HG02970 (cell line): ENCODE data around the gene RNF166.

Experiments used
- ATAC-seq: cut with Tn5 transposase; IDR thresholded peaks from one replicate; pipeline ENCODE4 v1.9.1; 2021; ENCODE audit warnings: mild to moderate bottlenecking, moderate library complexity, moderate number of reproducible peaks; ENCODE audit not compliant: unreplicated experiment, low FRiP score

The RNF166 gene

GRCh38 chr16:88725609-88726407 lies 19.6 kb upstream of the RNF166 start:
- no peak for ATAC-seq

- ATAC-seq, result no peak
Measured at GRCh38 chr16:88724855-88725555, 18.8 kb upstream of the RNF166 start.

- ATAC-seq, result no peak
Measured at GRCh38 chr16:88723911-88724310, 17.7 kb upstream of the RNF166 start.

GRCh38 chr16:88723507-88723887 lies 17.3 kb upstream of the RNF166 start:
- ATAC-seq, result no peak

GRCh38 chr16:88722784-88723506 lies 16.7 kb upstream of the RNF166 start:
- no peak for ATAC-seq

- no peak for ATAC-seq
Measured at GRCh38 chr16:88721815-88722755, 15.9 kb upstream of the RNF166 start.

GRCh38 chr16:88721236-88721635 lies 15.0 kb upstream of the RNF166 start:
- ATAC-seq, result no peak

- ATAC-seq, result no peak
Measured at GRCh38 chr16:88720396-88720970, 14.3 kb upstream of the RNF166 start.

- ATAC-seq, result no peak
Measured at GRCh38 chr16:88719933-88720296, 13.7 kb upstream of the RNF166 start.

- no peak for ATAC-seq
Measured at GRCh38 chr16:88719267-88719932, 13.2 kb upstream of the RNF166 start.

- no peak for ATAC-seq
Measured at GRCh38 chr16:88718178-88718577, 12.0 kb upstream of the RNF166 start.

- no peak for ATAC-seq
Measured at GRCh38 chr16:88716601-88717001, 10.4 kb upstream of the RNF166 start.

- no peak for ATAC-seq
Measured at GRCh38 chr16:88716201-88716600, 10.0 kb upstream of the RNF166 start.

GRCh38 chr16:88715312-88716190 lies 9.3 kb upstream of the RNF166 start:
- no peak for ATAC-seq

- ATAC-seq, result no peak
Measured at GRCh38 chr16:88714420-88715302, 8.5 kb upstream of the RNF166 start.

- ATAC-seq, result no peak
Measured at GRCh38 chr16:88713568-88714419, 7.6 kb upstream of the RNF166 start.

- ATAC-seq, result no peak
Measured at GRCh38 chr16:88713054-88713453, 6.8 kb upstream of the RNF166 start.
